H9 (cell line): ENCODE results near the gene SET. TPM values are rescaled to one million over a fixed set of nuclear protein-coding genes. Genes with fewer than 3 reads are reported as not detected.

Experiments
- DNase-seq: peaks from one replicate; pipeline ENCODE4 v3.0.0-alpha.2; 2017
- H2AFZ ChIP-seq: one replicate; pipeline ENCODE4 v1.6.1; 2013; ENCODE audit warnings: mild to moderate bottlenecking, low read length, control low read depth, moderate library complexity
- H2AK5ac ChIP-seq: 2 replicates; pipeline ENCODE4 v1.6.1; 2013; ENCODE audit warnings: low read length, control low read depth, mixed read lengths; ENCODE audit not compliant: insufficient read length
- H2BK120ac ChIP-seq: one replicate; pipeline ENCODE4 v1.6.1; 2013; ENCODE audit warnings: low read depth, mild to moderate bottlenecking, low read length, control low read depth, inconsistent platforms; ENCODE audit not compliant: poor library complexity, severe bottlenecking
- H2BK12ac ChIP-seq: 2 replicates; pipeline ENCODE4 v1.6.1; 2013; ENCODE audit warnings: low read length, control low read depth, mixed read lengths, low read depth; ENCODE audit not compliant: insufficient read length
- H2BK15ac ChIP-seq: 2 replicates; pipeline ENCODE4 v1.6.1; 2013; ENCODE audit warnings: low read depth, low read length, control low read depth
- H2BK20ac ChIP-seq: one replicate; pipeline ENCODE4 v1.6.1; 2013; ENCODE audit warnings: low read depth, mild to moderate bottlenecking, low read length, control low read depth, inconsistent platforms; ENCODE audit not compliant: poor library complexity, severe bottlenecking
- H2BK5ac ChIP-seq: 2 replicates; pipeline ENCODE4 v1.6.1; 2013; ENCODE audit warnings: low read length, control low read depth, mixed read lengths; ENCODE audit not compliant: insufficient read length
- H3K14ac ChIP-seq: 2 replicates; pipeline ENCODE4 v1.6.1; 2013; ENCODE audit warnings: low read length, control low read depth; ENCODE audit not compliant: insufficient read depth
- H3K18ac ChIP-seq: 2 replicates; pipeline ENCODE4 v1.6.1; 2013; ENCODE audit warnings: low read depth, mild to moderate bottlenecking, mixed read lengths, low read length, control low read depth; ENCODE audit not compliant: insufficient read length
- H3K23ac ChIP-seq: 2 replicates; pipeline ENCODE4 v1.6.1; 2013; ENCODE audit warnings: low read length, control low read depth, mixed read lengths, low read depth; ENCODE audit not compliant: insufficient read length
- H3K23me2 ChIP-seq: 2 replicates; pipeline ENCODE4 v1.6.1; 2013; ENCODE audit warnings: low read depth, mild to moderate bottlenecking, mixed read lengths, low read length, control low read depth; ENCODE audit not compliant: insufficient read length, poor library complexity, severe bottlenecking
- H3K27ac ChIP-seq: 2 replicates; pipeline ENCODE4 v1.5.1; 2013; ENCODE audit warnings: low read length, control low read depth, mixed read lengths, low read depth; ENCODE audit not compliant: insufficient read length
- H3K27me3 ChIP-seq: 2 replicates; pipeline ENCODE4 v1.6.1; 2013; ENCODE audit warnings: low read length, control low read depth, inconsistent platforms; ENCODE audit not compliant: insufficient read depth
- H3K4ac ChIP-seq: 2 replicates; pipeline ENCODE4 v1.6.1; 2013; ENCODE audit warnings: low read depth, mild to moderate bottlenecking, control low read depth, inconsistent platforms, low read length, moderate library complexity
- H3K4me1 ChIP-seq: 2 replicates; pipeline ENCODE4 v1.6.1; 2013; ENCODE audit warnings: low read length, control low read depth, inconsistent platforms; ENCODE audit not compliant: insufficient read depth
- H3K4me2 ChIP-seq: 2 replicates; pipeline ENCODE4 v1.6.1; 2013; ENCODE audit warnings: low read length, control low read depth, mixed read lengths; ENCODE audit not compliant: insufficient read length, insufficient read depth
- H3K56ac ChIP-seq: 2 replicates; pipeline ENCODE4 v1.6.1; 2013; ENCODE audit warnings: low read depth, mild to moderate bottlenecking, mixed read lengths, low read length, control low read depth; ENCODE audit not compliant: insufficient read length
- H3K79me1 ChIP-seq: 2 replicates; pipeline ENCODE4 v1.6.1; 2013; ENCODE audit warnings: low read depth, mild to moderate bottlenecking, moderate library complexity, low read length, control low read depth, inconsistent platforms; ENCODE audit not compliant: insufficient read depth, poor library complexity, severe bottlenecking
- H3K79me2 ChIP-seq: 2 replicates; pipeline ENCODE4 v1.6.1; 2013; ENCODE audit warnings: low read length, control low read depth, inconsistent platforms; ENCODE audit not compliant: insufficient read depth
- H3K9ac ChIP-seq: 2 replicates; pipeline ENCODE4 v1.6.1; 2013; ENCODE audit warnings: low read length, control low read depth, mixed read lengths; ENCODE audit not compliant: insufficient read length; ENCODE audit errors: extremely low read depth
- H3K9me3 ChIP-seq: one replicate; pipeline ENCODE4 v1.6.1; 2013; ENCODE audit warnings: low read depth, low read length, inconsistent platforms; ENCODE audit not compliant: control insufficient read depth
- H3T11ph ChIP-seq: one replicate; pipeline ENCODE4 v1.6.1; 2013; ENCODE audit warnings: mild to moderate bottlenecking, low read length, control low read depth, inconsistent platforms
- H4K20me1 ChIP-seq: one replicate; pipeline ENCODE4 v1.6.1; 2013; ENCODE audit not compliant: control insufficient read depth, insufficient read length, insufficient read depth
- H4K5ac ChIP-seq: 2 replicates; pipeline ENCODE4 v1.6.1; 2013; ENCODE audit warnings: low read depth, mild to moderate bottlenecking, mixed read lengths, low read length, control low read depth; ENCODE audit not compliant: insufficient read length
- H4K8ac ChIP-seq: replicated peaks from 2 replicates; pipeline ENCODE4 v1.6.1; 2013; ENCODE audit warnings: low read length, control low read depth, mixed read lengths, low read depth; ENCODE audit not compliant: insufficient read length
- H4K91ac ChIP-seq: 2 replicates; pipeline ENCODE4 v1.6.1; 2013; ENCODE audit warnings: low read depth, mild to moderate bottlenecking, moderate library complexity, mixed read lengths, low read length, control low read depth; ENCODE audit not compliant: insufficient read length
- H3K27ac Mint-ChIP-seq, 3 experiments: 2 replicates in 2 of 3; 3 replicates in 1 of 3; pipeline ENCODE4 v1.8.0; 2020 to 2021; ENCODE audit warnings: mixed read lengths in 3 of 3, mild to moderate bottlenecking in 1 of 3, moderate library complexity in 1 of 3
- H3K27me3 Mint-ChIP-seq: 2 replicates; pipeline ENCODE4 v1.8.0; 2021; ENCODE audit warnings: low read depth, mild to moderate bottlenecking, moderate library complexity, mixed read lengths
- H3K36me3 Mint-ChIP-seq, 3 experiments: 2 replicates in 2 of 3; 3 replicates in 1 of 3; pipeline ENCODE4 v1.8.0; 2020 to 2021; ENCODE audit warnings: low read depth in 3 of 3, mixed read lengths in 3 of 3; ENCODE audit not compliant: insufficient read depth in 1 of 3
- H3K4me1 Mint-ChIP-seq, 2 experiments: 2 replicates each; pipeline ENCODE4 v1.8.0; 2020; ENCODE audit warnings: mixed read lengths in 2 of 2
- H3K4me3 Mint-ChIP-seq, 2 experiments: 2 replicates in 1 of 2; 3 replicates in 1 of 2; pipeline ENCODE4 v1.8.0; 2020 to 2021; ENCODE audit warnings: mild to moderate bottlenecking in 2 of 2, mixed read lengths in 2 of 2, moderate library complexity in 1 of 2
- H3K9me3 Mint-ChIP-seq, 2 experiments: 2 replicates in 1 of 2; 3 replicates in 1 of 2; pipeline ENCODE4 v1.8.0; 2020; ENCODE audit warnings: mild to moderate bottlenecking in 2 of 2, mixed read lengths in 2 of 2, moderate library complexity in 1 of 2
- CTCF ChIP-seq: fragments of 200-600 bp; sonication (generic); conservative IDR thresholded peaks from 3 replicates; pipeline ENCODE4 v1.8.0; 2021; ENCODE audit warnings: antibody characterized with exemption, mild to moderate bottlenecking
- WGBS: extraction: QIAGEN DNeasy Blood & Tissue Kit; methylation state at CpG from one replicate; pipeline ENCODE4 v1.1.7; 2013; ENCODE audit warnings: missing lambda C conversion rate, low lambda C conversion rate, mixed read lengths; ENCODE audit not compliant: insufficient read length; ENCODE audit errors: extremely low coverage; 5-methylcytosine and 5-hydroxymethylcytosine counted together
- total RNA-seq: library from RNA; stranded (reverse); gene quantifications from 2 replicates; pipeline ENCODE4 v1.2.1, GENCODE V29; 2021

Gene SET
- total RNA-seq, 1 experiment from 2014 or later = 1,148 TPM

- no CpG with 5 or more reads among the region's 9 CpGs for WGBS
- H3K27me3 Mint-ChIP-seq = no peaks in the 10 kb centered on the region; the same call in 1 of the 2 replicates
- peaks cover 0 to 22% (median 14%) of the 10 kb centered on the region in 3 experiments; a peak in 4 of 7 replicates for H3K36me3 Mint-ChIP-seq
- Histone ChIP-seq H3K4me1 (no peaks in the 10 kb centered on the region), H3K14ac (no peak overlapping the region), H3K56ac (no peak overlapping the region), H2BK20ac (no peak overlapping the region), H4K5ac (no peak overlapping the region), H3K23me2 (no peaks in the 10 kb centered on the region), H3K23ac (no peak overlapping the region), H3K4me2 (no peak overlapping the region), H2BK120ac (no peak overlapping the region), H2AK5ac (no peak overlapping the region), H4K91ac (no peak overlapping the region), H3K18ac (no peak overlapping the region), H4K20me1 (no peaks in the 10 kb centered on the region), H3K9ac (no peak overlapping the region), H3K4ac (no peak overlapping the region), H3K79me1 (no peaks in the 10 kb centered on the region), H2AFZ (no peak overlapping the region), H2BK12ac (no peak overlapping the region), H3T11ph (no peak overlapping the region), H3K9me3 (no peaks in the 10 kb centered on the region), H3K27ac (no peak overlapping the region), H2BK5ac (no peak overlapping the region), H2BK15ac (no peak overlapping the region), H3K79me2 (no peaks in the 10 kb centered on the region), H3K27me3 (no peaks in the 10 kb centered on the region), H4K8ac (no peak overlapping the region)
- peak; percentile 96 for TF ChIP-seq CTCF
- H3K9me3 Mint-ChIP-seq = no peaks in the 10 kb centered on the region
- H3K4me1 Mint-ChIP-seq = peaks cover 6 to 11% of the 10 kb centered on the region in 2 experiments
- peak; percentile 97 for DNase-seq
- peak overlapping the region in 1 of 2 experiments; percentile 55; a peak in 2 of 5 replicates for H3K4me3 Mint-ChIP-seq
- peak overlapping the region; percentile 86 to 93 (median 91); a peak in 6 of 7 replicates for H3K27ac Mint-ChIP-seq
These were observed 44.2 kb downstream of the SET start for GRCh38 chr9:128733256-128733655.
